ENCODE data around the gene OPRL1.

The OPRL1 gene

DNA sequence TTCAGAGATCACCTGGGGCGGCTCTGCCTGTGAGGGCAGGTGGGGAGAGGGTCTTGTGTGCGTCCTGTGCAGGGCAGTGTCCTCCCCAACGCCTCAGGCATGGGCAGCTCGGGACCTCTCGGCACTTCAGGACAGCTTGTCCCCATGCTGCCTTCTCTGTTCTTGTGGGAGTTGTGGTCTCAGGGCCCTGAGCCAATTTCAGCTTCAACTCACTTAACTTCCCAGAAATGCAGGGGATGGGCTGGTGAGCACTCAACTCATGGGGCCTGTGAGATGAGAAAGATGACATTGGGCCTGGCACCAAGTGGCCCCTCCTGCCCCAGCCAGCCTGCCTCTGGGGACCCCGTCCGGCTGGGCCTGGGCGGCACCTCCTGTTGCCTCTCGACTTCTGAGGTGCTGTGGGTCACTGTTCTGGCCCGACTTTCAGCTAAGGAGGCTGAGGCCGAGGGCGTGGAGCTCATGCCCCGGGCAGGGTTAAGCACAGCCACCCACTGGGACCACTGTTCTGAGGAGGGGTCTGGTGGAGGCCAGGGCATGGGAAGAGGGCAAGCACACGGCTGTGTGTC is 7.3 kb upstream of the OPRL1 start:
- no peak for DNase-seq (ENCODE audit: low read depth)

DNA sequence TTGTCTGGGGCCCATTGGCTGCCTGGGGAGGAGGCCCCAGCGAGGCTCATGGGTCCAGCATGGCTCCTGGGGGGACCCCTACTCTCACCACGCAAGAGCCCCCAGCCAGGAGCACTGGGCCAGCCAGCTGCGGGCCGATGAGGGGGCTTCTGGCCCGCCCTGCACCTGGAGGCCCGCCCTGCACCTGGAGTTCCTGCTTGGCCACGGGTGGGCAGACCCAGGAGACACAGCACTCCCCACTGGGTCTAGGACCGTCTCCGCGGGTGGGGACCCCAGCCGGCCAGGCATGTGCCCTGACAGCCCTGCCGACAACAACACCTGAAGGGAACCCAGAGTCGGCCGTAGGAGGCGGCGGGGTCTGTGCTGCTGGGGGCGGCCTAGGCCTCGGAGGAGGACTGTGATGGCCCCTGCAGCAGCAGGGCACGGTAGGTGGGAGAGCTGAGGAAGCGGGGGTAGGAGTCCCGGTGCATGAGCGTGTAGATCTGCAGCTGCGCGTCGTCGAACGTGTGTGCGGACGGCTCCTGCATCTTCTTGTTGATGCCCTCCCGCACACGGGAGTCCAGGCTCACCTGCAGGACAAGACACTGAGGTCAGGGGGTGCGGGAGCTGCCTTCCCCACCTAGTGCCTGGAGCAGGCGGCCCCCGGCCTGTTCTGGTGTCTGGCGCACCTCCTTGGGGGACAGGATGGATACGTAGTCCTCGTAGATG is 6.3 kb upstream of the OPRL1 start:
- no peak for DNase-seq (ENCODE audit: low read depth)

DNA sequence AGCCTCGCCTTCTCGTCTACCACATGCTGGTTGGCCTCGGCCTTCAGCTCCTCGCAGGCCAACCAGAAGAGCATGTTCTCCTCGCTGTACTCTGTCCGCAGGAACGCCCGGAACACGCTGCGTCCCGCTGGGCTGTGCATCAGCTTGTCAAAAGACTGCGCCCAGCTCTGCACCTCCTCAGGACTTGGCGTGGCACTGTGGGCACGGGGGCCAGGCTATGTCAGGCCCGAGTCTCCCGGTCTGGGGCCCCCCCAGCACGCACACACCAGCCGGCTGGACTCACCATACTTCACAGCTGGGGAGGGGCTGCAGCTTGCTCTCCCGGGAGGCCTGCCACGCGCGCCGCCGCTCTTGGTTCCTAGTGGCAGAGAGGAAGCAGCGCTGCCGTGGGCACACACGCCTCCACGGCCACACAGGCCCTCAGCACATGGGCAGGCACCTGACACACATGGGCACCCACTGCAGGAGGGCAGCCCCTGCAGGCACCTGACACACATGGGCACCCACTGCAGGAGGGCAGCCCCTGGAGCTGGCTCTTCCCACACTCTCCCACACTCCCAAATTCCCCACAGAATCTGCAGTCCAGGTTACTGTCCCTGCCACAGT is 5.6 kb upstream of the OPRL1 start:
- DNase-seq (ENCODE audit: low read depth) = no peak

DNA sequence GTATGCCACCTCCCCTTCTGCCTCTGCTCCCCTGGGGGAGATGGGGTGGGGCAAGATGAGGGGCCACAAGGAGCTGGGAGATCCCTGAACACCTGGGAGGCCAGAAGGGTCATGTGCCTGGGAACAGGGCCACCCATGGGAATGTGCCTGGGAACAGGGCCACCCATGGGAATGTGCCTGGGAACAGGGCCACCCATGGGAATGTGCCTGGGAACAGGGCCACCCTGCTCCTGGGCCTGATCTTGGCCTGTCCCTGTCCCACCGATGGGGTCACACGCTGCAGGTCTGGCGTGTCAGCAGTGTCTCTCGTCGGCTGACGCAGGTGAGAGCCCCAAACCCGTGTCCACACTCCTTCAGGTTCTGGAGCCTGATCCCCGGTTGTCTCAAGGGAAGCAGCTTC is 4.9 kb upstream of the OPRL1 start:
- DNase-seq (ENCODE audit: low read depth) = no peak

DNA sequence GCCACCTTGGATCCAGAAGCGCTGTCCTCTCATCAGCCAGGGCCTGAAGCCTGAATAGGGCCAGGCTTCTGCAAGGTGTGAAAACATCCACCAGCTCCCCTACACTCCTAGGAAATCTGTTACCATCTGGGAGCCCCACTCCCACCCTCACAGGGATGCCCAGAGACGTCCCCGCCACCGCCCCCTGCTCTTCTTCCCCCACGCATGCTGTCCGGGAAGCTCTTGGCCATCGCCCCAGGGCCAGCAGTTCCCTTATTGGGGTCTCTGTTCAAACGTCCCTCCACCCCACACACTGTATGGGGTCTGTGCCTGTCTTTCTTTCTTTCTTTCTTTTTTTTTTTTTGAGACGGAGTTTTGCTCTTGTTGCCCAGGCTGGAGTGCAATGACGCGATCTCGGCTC is 4.3 kb upstream of the OPRL1 start:
- DNase-seq (ENCODE audit: low read depth) = no peak

DNA sequence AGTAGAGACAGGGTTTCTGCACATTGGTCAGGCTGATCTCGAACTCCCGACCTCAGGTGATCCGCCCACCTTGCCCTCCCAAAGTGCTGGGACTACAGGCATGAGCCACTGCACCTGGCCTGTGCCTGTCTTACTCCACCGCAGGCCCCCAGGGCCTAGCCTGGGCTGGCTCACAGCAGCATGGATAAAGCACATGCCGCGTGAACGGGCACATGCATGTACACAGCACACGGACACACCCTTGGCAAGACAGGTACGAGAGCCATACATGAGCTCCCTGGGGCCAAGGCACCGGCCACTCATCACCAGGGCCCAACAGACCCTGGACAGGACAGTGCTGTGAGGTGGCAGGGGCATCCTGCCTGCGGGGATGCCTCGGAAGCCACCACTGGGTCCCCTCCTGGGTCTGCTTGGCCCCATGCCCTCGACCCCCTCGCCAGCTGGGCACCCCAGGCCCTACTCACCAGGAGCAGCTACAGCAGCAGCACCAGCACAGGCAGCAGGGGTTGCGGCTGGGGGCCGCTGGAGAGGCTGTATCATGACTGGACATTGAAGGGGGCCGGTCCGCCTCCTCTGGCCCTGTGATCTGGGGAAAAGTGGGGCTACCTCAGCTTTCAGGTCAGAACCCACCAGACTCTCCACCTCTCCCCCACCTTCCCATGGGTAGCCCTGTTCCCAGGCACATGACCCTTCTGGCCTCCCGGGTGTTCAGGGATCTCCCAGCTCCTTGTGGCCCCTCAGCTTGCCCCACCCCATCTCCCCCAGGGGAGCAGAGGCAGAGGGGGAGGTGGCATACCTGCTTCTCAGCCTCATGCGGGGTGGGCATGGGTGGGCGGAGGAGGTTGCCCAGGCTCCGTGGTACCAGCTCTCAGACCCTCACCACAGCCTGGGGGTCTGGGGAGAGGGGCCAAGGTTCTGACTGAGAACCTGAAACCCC is 3.6 kb upstream of the OPRL1 start:
- DNase-seq (ENCODE audit: low read depth) = no peak

DNA sequence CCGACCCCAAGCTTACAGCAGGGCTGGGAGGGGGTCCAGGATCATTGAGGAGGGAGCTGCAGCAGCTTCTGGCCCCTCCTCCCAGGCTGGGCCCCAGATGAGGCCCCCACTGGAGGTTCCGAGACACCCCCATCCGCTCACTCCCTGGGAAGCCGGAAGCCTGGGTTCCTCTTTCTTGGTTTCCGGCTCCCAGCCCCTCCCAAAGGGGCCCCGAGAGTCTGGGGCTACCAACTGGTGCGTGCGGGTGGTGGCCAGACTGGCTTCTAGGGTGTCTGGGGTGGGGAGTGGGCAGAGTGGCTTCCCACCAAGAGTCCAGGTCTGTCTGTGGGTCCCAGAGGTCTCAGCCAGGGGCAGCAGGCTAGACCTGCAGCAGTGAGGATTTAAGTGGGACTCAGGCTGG is 2.8 kb upstream of the OPRL1 start:
- DNase-seq (ENCODE audit: low read depth) = no peak

DNA sequence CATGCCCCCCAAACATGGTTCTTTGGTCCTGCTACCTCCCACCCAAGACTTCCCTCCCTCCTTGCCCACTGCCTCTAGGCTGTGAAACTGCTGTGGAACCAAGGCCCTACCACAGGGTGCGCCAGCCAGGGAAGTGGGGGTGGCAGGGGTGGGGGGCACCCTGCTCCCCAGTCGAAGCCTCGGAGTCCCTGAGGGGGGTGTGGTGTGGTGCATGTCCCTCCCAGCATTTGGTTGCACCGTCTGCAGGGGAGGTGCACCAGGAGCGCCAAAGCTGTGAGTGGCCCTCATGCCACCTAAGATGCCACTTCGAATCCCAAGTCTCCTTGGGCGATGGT is 2.4 kb upstream of the OPRL1 start:
- no peak for DNase-seq (ENCODE audit: low read depth)

DNA sequence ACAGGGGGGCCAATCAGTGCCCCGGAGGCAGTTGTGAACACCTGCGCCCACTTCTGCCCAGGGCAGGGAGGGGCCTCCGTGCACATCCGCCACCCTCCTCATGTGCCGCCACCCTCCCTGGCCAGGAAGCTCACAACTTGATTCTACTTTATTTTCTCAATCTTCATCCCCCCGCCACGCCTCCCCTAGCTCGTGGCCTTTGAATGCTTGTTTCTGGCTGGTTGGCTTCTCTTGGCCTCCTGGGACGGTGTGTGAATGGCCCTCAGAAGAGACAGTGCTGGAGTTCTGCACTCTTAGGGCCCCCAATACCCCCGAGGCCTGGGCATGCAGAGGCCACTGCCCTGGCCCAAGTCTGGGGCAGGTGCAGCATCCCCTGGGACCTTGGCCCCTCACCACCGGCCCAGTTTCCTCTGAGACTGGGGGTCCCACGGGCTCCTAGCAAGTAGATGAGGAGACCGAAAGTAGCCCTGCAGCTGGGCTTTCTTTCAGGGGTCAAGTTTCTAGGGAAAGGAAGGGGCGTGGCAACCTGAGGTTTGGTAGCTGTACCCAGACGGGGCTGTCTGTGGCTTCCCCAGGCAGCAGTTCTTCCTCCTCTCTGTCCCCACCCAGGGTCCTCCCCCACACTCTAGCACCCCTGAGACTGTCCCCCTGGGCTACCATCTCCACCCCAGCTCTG is 1.9 kb upstream of the OPRL1 start:
- no peak for DNase-seq (ENCODE audit: low read depth)

DNA sequence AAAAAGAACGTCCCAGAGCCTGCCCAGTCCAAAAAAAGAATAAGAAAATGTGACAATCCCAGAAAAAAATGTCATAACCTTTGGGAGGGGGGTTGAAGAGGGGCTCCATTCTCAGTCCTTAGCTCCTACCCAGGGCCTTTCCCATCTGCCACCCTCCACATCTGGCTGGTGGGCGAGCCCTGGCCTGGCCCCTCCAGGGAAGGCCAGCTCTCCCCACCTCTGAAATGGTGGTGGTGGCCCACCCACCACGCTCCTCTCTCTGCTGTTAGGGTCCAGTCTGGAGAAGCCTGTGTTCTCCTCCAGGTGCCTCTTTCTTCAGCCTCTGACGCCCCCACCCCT is 979 bp upstream of the OPRL1 start:
- no peak for DNase-seq (ENCODE audit: low read depth)

DNA sequence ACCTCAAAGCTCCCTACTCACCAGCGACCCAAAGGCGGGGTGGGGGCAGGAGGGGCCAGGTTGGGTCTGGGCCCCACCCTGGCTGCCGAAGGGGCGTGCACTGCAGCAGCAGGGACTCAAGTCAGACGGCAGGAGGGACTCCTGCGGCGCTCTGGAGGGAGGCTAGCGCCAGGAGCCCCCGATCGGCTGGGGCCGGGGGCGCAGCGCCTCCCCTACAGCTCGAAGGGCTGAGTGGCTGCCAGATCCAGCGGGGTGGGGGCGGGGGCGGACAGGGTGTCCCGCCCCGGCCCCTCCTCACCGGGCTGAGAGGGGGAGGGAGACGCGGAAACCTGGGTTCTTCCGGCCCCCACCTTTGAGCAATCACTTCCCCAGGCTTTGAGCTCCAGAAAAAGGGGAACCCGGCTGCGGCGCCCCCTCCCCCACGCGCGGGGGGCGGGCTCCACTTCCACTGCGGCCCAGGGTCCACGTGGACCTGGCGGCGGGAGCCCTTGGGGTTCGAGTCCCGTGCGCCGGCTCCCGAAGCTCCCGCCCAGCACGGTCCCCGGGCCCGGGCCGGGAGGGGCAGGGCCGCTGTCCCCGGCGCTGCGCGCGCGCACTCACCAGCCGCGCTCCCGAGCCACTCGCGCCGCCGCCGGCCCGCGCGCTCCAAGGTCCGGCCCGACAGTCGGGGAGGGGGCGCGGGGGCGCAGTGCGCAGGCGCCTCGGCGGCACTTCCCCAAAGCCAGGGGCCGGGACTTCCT is 439 bp upstream of the OPRL1 start, which contains the start of gene RGS19:
RGS19 (minus strand) TSS at position 246 of the 740 bp plus-strand sequence. CDS start 2,632 bp downstream, outside the sequence.
- no peak for DNase-seq (ENCODE audit: low read depth)

DNA sequence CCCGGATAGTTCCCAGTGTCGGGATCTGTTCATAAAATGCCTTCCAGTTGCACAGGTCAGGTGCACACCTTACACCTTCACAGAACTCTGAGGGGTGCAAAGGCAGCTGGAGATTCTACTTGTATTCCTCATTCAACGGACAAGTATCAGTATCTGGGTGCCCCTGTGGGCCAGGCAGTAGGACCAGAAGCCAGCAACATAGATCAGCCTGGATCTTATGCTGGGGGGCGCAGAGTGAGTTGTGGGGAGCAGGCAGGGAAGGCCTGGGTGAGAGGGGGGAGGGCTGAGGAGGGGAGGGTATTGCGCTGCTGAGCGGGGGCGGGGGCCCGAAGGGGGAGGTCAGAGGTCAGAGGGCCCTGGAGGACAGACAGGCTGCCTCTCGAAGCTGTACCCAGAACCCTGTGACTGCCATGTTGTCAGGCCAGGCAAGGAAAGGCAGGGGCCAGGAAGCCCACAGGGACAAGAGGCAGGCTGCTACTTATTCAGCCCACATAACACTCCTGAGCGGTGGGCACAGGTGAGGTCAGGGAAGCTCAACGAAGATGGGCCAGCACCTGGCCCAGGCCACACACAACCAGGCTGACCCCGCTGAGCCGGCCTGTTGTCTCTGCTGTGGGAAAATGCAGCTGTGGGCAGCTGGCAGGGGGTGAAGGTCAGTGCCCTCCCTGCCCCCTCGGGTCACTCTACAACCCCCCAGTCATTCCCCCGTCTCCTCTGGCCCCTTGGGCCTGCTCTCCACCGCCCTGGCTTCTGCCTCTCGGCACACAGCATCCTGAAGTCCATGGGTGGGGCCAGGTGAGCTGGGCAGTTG is 1.1 kb downstream of the OPRL1 start:
- no peak for DNase-seq (ENCODE audit: low read depth)

DNA sequence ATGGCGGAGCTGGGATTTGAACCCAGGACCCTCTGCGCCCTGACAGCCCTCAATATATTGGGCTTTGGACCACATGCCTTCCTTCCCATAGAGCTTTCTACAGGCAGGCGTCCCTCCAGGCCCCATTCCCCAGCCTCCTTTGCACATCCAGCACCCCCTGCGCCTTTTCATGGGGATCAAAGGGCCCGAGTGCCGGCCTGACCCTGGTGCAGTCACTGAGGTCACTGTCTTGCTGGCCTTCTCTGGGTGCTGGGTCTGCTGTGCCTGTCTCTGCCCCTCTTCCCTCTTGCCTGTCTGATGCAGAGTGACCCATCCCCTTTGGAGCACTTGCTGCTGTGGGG is 1.7 kb downstream of the OPRL1 start:
- DNase-seq (ENCODE audit: low read depth) = no peak

DNA sequence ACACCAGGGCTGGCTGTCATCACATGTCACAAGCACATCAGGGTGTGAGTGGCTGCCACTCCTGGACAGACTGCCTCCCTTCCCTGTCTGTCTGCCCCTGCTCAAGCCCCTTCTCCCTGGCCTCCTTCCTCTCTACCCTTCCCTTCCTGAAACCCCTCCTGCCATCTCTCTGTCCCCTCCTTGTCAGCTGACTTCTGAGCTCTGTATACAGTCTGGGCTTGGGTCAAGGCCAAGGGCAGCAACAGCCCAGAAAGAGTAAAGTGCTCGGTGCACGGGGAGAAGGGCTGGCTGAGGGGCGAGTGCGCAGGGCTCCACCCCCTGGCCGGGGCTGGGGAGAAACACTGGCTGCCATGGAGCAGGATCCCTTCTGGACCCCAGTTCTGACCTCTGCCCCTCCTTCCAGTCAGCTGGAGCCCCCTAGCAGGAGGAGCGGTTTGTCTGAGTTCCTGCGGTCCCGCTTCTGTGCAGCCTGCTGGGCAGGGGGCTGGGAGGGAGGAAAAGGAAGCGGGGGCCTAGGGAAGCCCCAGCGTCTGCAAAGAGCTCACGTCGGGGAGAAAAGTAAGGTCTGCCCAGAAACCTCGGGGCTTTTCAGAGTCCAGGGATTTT is 2.3 kb downstream of the OPRL1 start:
- DNase-seq (ENCODE audit: low read depth) = no peak

DNA sequence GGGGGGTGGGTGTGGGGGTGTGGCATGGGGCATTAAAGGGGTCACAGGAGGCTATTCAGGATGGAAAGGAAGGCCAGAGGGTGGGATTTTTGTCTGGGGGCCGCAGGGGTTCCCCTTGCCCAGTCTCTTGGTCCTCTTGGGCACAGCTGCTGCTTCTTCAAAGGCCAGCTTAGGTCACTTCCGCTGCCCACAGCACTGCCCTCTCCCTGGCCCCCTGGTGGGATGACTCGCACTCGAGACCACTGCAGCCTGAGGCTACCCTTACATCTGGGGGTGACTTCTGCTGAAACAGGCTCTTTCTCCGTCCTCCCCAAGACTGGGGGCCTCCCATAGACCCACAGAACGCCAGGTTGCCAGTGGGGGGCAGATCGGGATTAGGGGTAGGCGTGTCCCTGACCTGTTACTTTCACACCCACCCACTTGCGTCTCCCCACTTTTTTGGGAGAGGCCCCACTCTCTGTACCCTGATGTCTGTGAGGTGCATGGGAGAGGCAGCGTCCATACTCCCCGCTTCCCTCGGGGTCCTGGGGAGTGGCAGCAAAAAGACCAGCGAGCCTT is 3.0 kb downstream of the OPRL1 start:
- no peak for DNase-seq (ENCODE audit: low read depth)

DNA sequence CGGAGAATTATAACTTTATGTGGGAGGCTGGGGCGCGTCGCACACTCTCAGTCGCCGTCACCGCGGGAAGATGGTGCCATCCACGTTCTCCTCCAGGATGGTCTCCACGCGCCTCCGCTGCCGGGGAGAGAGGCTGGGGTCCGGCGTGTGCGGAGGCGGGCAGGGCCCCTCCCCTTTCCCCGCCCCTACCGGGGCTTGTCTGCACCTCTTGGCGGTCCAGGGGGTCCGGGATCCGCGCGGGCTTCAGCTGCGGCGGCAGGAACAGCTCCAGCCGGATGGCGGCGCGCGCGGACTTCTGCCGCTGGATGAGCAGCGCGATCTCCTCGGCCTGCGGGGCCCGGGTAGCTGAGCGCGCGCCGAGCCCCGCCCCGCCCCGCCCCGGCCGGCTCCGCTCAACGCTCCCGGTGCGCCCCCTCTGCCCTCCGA is 3.5 kb downstream of the OPRL1 start:
- DNase-seq (ENCODE audit: low read depth) = no peak

DNA sequence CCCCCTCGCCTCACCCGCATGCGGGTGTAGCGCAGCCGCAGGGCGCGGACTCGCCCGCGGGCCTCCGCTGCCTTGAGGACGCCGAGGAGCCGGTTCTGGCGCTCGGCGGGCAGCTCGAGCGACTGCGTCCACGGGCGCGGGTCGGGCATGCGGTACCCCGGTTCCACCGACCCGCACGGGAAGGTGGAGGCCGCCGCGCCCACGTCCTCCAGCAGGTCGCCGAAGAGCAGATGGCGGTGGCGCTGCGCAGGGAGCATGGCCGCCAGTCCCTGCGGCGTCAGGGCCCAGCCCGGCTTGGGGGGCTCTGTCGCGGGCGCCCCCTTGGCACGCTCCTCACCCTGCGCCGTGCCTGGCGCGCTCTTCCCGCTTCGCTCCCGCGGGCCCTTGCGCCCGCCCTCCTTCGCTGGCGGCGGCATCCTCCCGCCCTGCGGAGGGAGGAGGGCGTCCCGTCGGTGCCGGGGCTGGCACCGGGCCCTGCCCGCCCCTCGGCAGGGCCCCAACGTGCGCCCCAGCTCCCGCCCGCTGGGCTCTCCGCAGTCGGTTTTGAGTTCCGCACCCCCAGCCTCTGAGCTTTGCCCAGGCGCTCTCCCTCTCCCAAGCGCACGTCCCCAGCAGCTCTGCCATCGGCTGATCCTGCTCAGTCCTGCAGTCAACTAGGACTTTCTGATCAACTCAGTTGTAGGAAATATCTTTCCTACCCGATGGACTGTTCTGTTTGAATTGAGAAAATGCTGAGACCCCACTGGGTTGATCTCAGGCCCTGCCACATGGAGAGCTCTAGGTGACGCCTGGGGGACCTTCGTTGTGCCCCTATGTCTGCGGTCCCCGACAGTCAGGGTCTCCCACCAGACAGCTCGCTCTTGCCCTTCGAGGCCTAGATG is 4.2 kb downstream of the OPRL1 start, which contains the start of gene LKAAEAR1:
LKAAEAR1 (minus strand) TSS at position 595 of the 881 bp plus-strand sequence; CDS start at position 416, 179 bp downstream.
- DNase-seq (ENCODE audit: low read depth) = no peak

DNA sequence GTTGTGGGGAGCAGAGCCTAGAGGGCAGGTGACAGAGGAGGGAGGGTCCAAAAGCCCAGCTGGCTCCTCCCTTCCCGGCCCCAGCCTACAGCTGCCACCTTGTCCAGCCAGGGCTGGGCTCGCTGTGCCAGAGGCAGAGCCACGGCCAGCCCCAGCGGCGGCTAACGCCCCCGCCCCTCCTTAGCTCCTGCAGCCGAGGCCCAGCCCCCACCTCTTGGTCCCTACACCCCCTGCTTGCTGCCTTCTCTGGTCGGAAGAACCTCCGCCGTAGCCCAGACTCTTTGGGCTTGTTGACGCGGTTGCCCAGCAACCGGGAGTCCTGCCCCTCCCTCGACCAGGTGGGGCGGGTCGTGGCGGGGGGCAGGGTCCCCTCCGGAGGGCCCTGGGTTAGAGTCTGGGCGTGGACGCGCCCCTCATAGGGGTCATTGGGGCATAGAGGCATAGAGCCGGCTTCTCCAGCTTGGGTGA is 4.8 kb downstream of the OPRL1 start:
- no peak for DNase-seq (ENCODE audit: low read depth)

DNA sequence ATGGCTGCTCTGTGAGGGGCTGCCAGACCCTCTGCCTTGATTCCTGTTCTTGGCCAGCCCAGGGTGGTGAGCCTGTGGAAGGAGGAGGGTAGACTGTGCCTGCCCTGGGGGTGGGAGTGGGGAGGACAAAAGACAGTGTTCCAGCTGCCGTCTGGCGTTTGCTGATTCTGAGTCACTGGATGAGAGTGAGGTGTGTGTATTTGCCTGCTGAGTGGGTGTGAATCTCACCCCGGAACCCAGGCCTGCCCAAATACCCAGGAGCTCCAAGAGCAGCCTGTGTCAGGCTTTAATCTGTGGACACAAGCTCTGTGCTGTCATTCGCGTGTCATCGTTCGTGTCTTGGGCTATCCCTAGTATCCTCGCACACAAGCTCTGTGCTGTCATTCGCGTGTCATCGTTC is 6.9 kb downstream of the OPRL1 start:
- DNase-seq (ENCODE audit: low read depth) = no peak
